Measurements from ENCODE around the gene KISS1. TPM values are rescaled to one million over a fixed set of nuclear protein-coding genes. Genes with fewer than 3 reads are reported as not detected.
A peak's percentile ranks its signal among the peaks of the same experiment; 100 is the strongest.

KISS1 gene
- total and polyA plus RNA-seq, 2 donors, result 0.90 to 4.3 TPM

DNA sequence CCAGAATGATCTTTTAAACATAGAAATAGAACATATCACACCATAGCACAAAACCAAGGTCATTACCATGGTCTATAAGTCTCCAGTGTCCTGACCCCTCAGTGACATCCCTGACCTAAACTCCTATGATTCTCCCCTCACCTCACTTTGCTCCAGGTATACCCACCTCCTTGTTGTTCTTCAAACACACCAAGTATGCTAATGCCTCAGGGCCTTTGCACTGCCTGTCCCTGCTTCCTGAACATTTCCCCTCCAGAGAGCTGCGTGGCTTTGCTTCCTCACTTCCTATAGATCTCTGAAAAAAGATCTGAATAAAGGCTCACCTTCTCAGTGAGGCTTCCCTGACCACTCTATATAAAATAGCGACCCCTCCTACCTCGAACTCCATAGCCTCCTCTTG lies 16.4 kb upstream of the KISS1 start:
- peaks cover 3 to 11% of the 10 kb centered on the region in 2 donors for H3K4me1 ChIP-seq (ENCODE audit: control insufficient read depth in 2 of 2, insufficient read depth in 2 of 2, low read length in 2 of 2)
- no peak for DNase-seq (ENCODE audit: low read depth in 6 of 9, low spot score in 9 of 9)

DNA sequence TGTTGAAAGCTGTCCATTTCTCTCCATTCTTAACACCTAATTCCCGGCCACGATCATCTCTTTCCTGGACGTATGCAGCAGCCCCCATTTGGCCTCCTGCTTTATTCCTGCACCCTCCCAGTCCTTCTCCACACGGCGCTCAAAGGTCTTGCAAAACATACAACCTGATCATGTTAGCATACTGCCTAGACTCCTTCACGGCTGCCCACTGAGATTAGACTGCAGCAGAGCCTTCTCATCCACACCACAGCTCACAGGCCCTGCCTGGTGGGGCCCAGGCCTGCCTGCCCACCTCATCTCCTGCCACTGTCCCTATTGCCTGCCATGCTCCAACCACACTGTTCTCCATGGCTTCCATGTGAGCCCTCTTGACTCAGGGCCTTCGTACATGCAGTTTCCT lies 14.8 kb upstream of the KISS1 start:
- DNase-seq (ENCODE audit: low read depth in 6 of 9, low spot score in 9 of 9), result no peak
- no peak overlapping the region for H3K27ac ChIP-seq (ENCODE audit: low read depth in 1 of 2, low read length in 1 of 2)
- H3K4me3 ChIP-seq (ENCODE audit: low read length in 2 of 2), result no peak overlapping the region
- 94% methylated on average over 7 of the region's 7 CpGs for WGBS
- H3K27me3 ChIP-seq (ENCODE audit: control insufficient read depth in 2 of 2, insufficient read depth in 1 of 2, low read length in 1 of 2), result peaks cover 0 to 17% of the 10 kb centered on the region in 2 donors
- H3K9me3 ChIP-seq (ENCODE audit: control insufficient read depth in 2 of 2, insufficient read depth in 1 of 2, low read length in 1 of 2), result peaks cover 0 to 6% of the 10 kb centered on the region in 2 donors
- peaks cover 3 to 15% of the 10 kb centered on the region in 2 donors for H3K4me1 ChIP-seq (ENCODE audit: control insufficient read depth in 2 of 2, insufficient read depth in 2 of 2, low read length in 2 of 2)
- H3K36me3 ChIP-seq (ENCODE audit: control insufficient read depth in 2 of 2, insufficient read depth in 2 of 2, low read length in 1 of 2), result no peaks in the 10 kb centered on the region

More for the DNA sequence above, 16.4 kb upstream of the KISS1 start:
- H3K36me3 ChIP-seq (ENCODE audit: control insufficient read depth in 2 of 2, insufficient read depth in 2 of 2, low read length in 1 of 2), result no peaks in the 10 kb centered on the region
- 96% methylated on average over 3 of the region's 3 CpGs for WGBS
- no peak overlapping the region for H3K27ac ChIP-seq (ENCODE audit: low read depth in 1 of 2, low read length in 1 of 2)
- H3K4me3 ChIP-seq (ENCODE audit: low read length in 2 of 2), result no peak overlapping the region
- peaks cover 0 to 10% of the 10 kb centered on the region in 2 donors for H3K27me3 ChIP-seq (ENCODE audit: control insufficient read depth in 2 of 2, insufficient read depth in 1 of 2, low read length in 1 of 2)
- peaks cover 0 to 6% of the 10 kb centered on the region in 2 donors for H3K9me3 ChIP-seq (ENCODE audit: control insufficient read depth in 2 of 2, insufficient read depth in 1 of 2, low read length in 1 of 2)

DNA sequence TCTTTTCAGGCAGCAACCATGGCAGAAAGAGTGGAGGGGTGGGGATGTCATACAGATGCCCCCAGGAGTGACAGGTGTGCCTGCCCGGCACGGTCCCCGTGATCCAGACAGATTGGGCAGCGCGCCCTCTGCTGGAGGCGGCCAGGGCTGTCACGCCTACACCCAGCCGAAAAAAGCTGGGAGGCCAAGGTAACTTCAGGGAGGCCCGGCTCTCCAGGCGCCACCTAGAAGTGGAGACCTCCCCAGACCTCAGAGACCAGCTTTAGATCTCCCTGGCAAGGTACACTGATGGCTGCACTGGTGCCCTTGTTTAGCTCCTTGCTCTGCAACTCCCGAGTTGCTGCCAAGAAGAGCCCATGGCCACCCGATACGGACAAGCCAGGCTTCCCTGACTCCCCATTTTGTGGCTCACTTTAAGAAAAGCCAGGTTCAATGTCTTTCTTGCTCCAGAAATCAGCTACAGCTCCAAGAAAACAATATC lies 10.9 kb upstream of the KISS1 start:
- DNase-seq (ENCODE audit: low read depth in 6 of 9, low spot score in 9 of 9), result peak in 6 of 9 donors; percentile 38 to 80 (median 65)
- peaks cover 0 to 3% of the 10 kb centered on the region in 2 donors for H3K9me3 ChIP-seq (ENCODE audit: control insufficient read depth in 2 of 2, insufficient read depth in 1 of 2, low read length in 1 of 2)
- H3K27me3 ChIP-seq (ENCODE audit: control insufficient read depth in 2 of 2, insufficient read depth in 1 of 2, low read length in 1 of 2), result peaks cover 3 to 26% of the 10 kb centered on the region in 2 donors
- WGBS, result 25% methylated on average over 13 of the region's 13 CpGs
- no peak overlapping the region for H3K4me3 ChIP-seq (ENCODE audit: low read length in 2 of 2)
- H3K4me1 ChIP-seq (ENCODE audit: control insufficient read depth in 2 of 2, insufficient read depth in 2 of 2, low read length in 2 of 2), result peaks cover 0 to 4% of the 10 kb centered on the region in 2 donors
- no peaks in the 10 kb centered on the region for H3K36me3 ChIP-seq (ENCODE audit: control insufficient read depth in 2 of 2, insufficient read depth in 2 of 2, low read length in 1 of 2)
- no peak overlapping the region for H3K27ac ChIP-seq (ENCODE audit: low read depth in 1 of 2, low read length in 1 of 2)

DNA sequence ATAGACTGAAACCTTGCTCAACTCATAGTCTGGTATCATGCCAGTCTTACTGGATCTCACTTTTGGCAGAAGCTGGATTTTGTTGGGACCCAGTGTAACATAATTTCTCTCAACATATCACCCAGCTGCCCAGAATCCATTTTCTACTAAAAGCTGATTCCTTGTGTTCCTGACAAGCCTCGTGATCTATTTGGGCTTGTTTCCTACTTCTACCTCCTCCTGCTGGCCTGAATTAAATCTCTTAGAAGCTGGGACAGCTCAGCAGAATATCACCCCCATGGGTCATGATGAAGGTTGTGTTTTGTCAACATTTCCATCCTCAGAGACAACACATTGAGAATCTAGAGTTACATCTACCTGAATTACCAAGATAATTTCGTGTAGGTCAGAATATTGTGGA lies 9.8 kb upstream of the KISS1 start:
- WGBS, result 81% methylated on average over 2 of the region's 2 CpGs
- Histone ChIP-seq H3K27ac (ENCODE audit: low read depth in 1 of 2, low read length in 1 of 2) (no peak overlapping the region), H3K36me3 (ENCODE audit: control insufficient read depth in 2 of 2, insufficient read depth in 2 of 2, low read length in 1 of 2) (no peaks in the 10 kb centered on the region), H3K4me3 (ENCODE audit: low read length in 2 of 2) (no peak overlapping the region), H3K9me3 (ENCODE audit: control insufficient read depth in 2 of 2, insufficient read depth in 1 of 2, low read length in 1 of 2) (peaks cover 0 to 3% of the 10 kb centered on the region in 2 donors), H3K27me3 (ENCODE audit: control insufficient read depth in 2 of 2, insufficient read depth in 1 of 2, low read length in 1 of 2) (peaks cover 3 to 26% of the 10 kb centered on the region in 2 donors), H3K4me1 (ENCODE audit: control insufficient read depth in 2 of 2, insufficient read depth in 2 of 2, low read length in 2 of 2) (peaks cover 0 to 4% of the 10 kb centered on the region in 2 donors)
- DNase-seq (ENCODE audit: low read depth in 6 of 9, low spot score in 9 of 9), result no peak

DNA sequence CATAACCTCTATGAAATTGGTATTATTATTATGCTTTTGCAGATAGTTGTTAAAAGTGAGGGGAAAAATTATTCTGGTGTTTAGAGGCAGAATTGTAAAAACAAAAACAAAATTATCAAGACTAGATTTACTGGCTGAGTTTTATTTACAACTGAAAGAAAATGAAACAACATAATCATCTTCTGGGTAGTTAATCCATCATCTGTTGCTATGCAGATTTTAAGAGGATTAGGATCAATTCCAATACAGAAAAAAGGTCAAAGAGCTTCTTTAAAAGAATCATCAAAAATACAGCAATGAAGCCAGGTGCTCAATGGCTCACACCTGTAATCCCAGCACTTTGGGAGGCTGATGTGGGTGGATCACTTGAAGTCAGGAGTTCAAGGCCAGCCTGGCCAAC lies 9.2 kb upstream of the KISS1 start:
- H3K36me3 ChIP-seq (ENCODE audit: control insufficient read depth in 2 of 2, insufficient read depth in 2 of 2, low read length in 1 of 2), result no peaks in the 10 kb centered on the region
- peaks cover 0 to 4% of the 10 kb centered on the region in 2 donors for H3K4me1 ChIP-seq (ENCODE audit: control insufficient read depth in 2 of 2, insufficient read depth in 2 of 2, low read length in 2 of 2)
- H3K27ac ChIP-seq (ENCODE audit: low read depth in 1 of 2, low read length in 1 of 2), result no peak overlapping the region
- no peak for DNase-seq (ENCODE audit: low read depth in 6 of 9, low spot score in 9 of 9)
- no peak overlapping the region for H3K4me3 ChIP-seq (ENCODE audit: low read length in 2 of 2)
- H3K27me3 ChIP-seq (ENCODE audit: control insufficient read depth in 2 of 2, insufficient read depth in 1 of 2, low read length in 1 of 2), result peaks cover 3 to 26% of the 10 kb centered on the region in 2 donors
- H3K9me3 ChIP-seq (ENCODE audit: control insufficient read depth in 2 of 2, insufficient read depth in 1 of 2, low read length in 1 of 2), result peaks cover 0 to 3% of the 10 kb centered on the region in 2 donors

DNA sequence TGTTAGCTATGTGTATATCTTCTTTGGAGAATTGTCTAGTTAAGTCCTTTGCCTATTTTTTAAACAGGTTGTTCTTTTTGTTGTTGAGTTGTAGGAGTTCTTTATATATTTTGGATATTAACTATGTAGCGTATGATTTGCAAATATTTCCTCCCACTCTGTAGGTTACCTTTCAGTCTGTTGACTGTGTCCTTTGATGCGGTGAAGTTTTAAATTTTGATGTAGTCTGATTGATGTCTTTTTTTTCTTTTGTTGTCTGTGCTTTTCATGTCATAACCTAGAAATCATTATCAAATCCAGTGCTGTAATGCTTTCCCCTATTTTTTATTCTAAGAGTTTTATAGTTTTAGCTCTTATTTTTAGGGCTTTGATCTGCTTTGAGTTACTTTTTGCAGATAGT lies 8.7 kb upstream of the KISS1 start:
- peak in 2 of 9 donors; percentile 33 to 73 for DNase-seq (ENCODE audit: low read depth in 6 of 9, low spot score in 9 of 9)
- Histone ChIP-seq H3K27ac (ENCODE audit: low read depth in 1 of 2, low read length in 1 of 2) (no peak overlapping the region), H3K4me3 (ENCODE audit: low read length in 2 of 2) (no peak overlapping the region), H3K4me1 (ENCODE audit: control insufficient read depth in 2 of 2, insufficient read depth in 2 of 2, low read length in 2 of 2) (peaks cover 0 to 4% of the 10 kb centered on the region in 2 donors), H3K9me3 (ENCODE audit: control insufficient read depth in 2 of 2, insufficient read depth in 1 of 2, low read length in 1 of 2) (peaks cover 0 to 3% of the 10 kb centered on the region in 2 donors), H3K36me3 (ENCODE audit: control insufficient read depth in 2 of 2, insufficient read depth in 2 of 2, low read length in 1 of 2) (no peaks in the 10 kb centered on the region), H3K27me3 (ENCODE audit: control insufficient read depth in 2 of 2, insufficient read depth in 1 of 2, low read length in 1 of 2) (peaks cover 3 to 26% of the 10 kb centered on the region in 2 donors)
- WGBS, result 31% methylated on average over 2 of the region's 2 CpGs

DNA sequence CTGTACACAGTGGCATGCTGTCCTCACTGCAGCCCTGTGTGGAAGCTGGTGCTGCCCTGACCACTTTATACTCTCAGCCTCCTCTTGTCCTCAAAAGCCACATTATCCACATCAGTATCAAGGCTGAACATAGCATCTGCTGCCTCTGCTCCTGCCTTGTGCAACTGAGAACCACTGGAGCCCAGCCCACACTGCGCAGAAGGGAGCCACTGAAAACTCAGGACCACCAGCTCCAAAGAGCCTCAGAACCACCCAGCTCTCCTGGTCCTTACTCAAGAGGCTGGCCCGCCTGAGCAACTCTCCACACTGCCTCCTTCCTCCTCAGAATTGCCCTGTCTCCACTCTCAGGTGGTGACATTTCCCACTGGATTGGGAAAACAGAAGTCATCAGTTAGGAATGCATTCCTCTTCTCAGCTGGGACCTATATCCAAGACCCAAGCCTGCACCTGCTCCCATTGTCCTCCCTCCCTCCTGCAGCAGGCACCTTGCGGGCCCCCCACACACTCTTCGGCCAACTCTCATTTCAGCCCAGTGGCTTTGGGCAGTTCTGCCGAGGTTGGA lies 7.0 kb upstream of the KISS1 start:
- H3K4me3 ChIP-seq (ENCODE audit: low read length in 2 of 2), result no peak overlapping the region
- H3K9me3 ChIP-seq (ENCODE audit: control insufficient read depth in 2 of 2, insufficient read depth in 1 of 2, low read length in 1 of 2), result peaks cover 0 to 3% of the 10 kb centered on the region in 2 donors
- no peaks in the 10 kb centered on the region for H3K36me3 ChIP-seq (ENCODE audit: control insufficient read depth in 2 of 2, insufficient read depth in 2 of 2, low read length in 1 of 2)
- H3K27me3 ChIP-seq (ENCODE audit: control insufficient read depth in 2 of 2, insufficient read depth in 1 of 2, low read length in 1 of 2), result peaks cover 3 to 28% of the 10 kb centered on the region in 2 donors
- WGBS, result 95% methylated on average over 5 of the region's 5 CpGs
- H3K4me1 ChIP-seq (ENCODE audit: control insufficient read depth in 2 of 2, insufficient read depth in 2 of 2, low read length in 2 of 2), result peaks cover 0 to 13% of the 10 kb centered on the region in 2 donors
- H3K27ac ChIP-seq (ENCODE audit: low read depth in 1 of 2, low read length in 1 of 2), result no peak overlapping the region
- DNase-seq (ENCODE audit: low read depth in 6 of 9, low spot score in 9 of 9), result no peak

DNA sequence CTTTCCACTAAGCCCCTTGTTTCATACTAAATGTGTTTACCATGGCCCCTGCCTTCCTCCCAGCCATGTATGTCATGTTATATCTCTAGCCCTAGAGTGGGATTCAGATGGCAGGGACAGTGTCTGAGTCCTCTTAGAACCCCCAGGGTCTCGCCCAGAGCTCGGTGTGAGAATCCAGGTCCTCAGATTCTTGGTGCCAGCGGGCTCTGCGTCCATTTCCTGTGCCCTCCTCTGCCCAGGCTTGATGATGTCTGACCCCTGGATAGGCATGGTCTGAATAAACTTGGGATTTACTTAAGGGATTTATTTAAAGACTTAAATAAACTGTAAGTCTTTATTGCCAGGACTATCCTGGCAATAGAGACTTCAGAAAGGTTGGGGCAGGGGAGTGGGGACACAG lies 6.2 kb upstream of the KISS1 start:
- no peak for DNase-seq (ENCODE audit: low read depth in 6 of 9, low spot score in 9 of 9)
- H3K27me3 ChIP-seq (ENCODE audit: control insufficient read depth in 2 of 2, insufficient read depth in 1 of 2, low read length in 1 of 2), result peaks cover 3 to 28% of the 10 kb centered on the region in 2 donors
- H3K4me1 ChIP-seq (ENCODE audit: control insufficient read depth in 2 of 2, insufficient read depth in 2 of 2, low read length in 2 of 2), result peaks cover 0 to 13% of the 10 kb centered on the region in 2 donors
- H3K4me3 ChIP-seq (ENCODE audit: low read length in 2 of 2), result no peak overlapping the region
- peaks cover 0 to 3% of the 10 kb centered on the region in 2 donors for H3K9me3 ChIP-seq (ENCODE audit: control insufficient read depth in 2 of 2, insufficient read depth in 1 of 2, low read length in 1 of 2)
- no peak overlapping the region for H3K27ac ChIP-seq (ENCODE audit: low read depth in 1 of 2, low read length in 1 of 2)
- 98% methylated on average over 4 of the region's 4 CpGs for WGBS
- H3K36me3 ChIP-seq (ENCODE audit: control insufficient read depth in 2 of 2, insufficient read depth in 2 of 2, low read length in 1 of 2), result no peaks in the 10 kb centered on the region

DNA sequence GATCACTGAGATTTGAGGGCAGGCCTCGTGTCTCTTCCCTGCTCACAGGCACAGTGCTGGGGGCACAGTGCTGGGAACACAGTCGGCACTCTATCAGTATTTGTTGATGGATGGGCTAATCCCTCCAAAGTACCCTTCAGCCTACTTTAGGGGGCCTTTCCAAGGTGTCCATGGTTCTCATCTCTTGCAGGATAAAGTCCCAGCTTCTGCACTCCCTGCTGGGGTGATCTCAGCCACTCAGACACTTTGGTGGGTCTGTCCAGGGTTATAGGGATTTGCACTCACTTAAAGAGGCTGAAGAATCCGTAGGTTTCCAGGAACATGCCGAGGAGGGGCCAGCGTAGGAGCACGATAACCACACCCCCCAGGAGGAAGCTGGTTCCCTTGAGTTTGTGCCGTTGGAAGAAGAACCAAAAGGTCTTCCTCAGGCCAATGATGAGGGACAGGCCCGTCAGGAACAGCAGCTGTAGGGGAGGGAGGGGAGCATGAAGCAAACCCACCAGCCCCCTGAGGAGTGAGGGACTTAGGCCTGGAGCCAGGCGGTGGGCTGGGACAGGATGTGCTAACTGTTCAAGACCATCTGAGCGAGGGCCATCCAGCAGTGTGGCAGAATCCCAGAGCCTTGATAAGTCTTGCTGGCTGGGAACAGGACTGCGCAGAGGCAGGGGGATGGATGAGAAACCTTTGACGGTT lies 5.2 kb upstream of the KISS1 start:
- 97% methylated on average over 12 of the region's 12 CpGs for WGBS
- no peak for DNase-seq (ENCODE audit: low read depth in 6 of 9, low spot score in 9 of 9)
- peaks cover 3 to 30% of the 10 kb centered on the region in 2 donors for H3K27me3 ChIP-seq (ENCODE audit: control insufficient read depth in 2 of 2, insufficient read depth in 1 of 2, low read length in 1 of 2)

More for the DNA sequence above, 5.2 kb upstream of the KISS1 start:
- Histone ChIP-seq H3K27ac (ENCODE audit: low read depth in 1 of 2, low read length in 1 of 2) (no peak overlapping the region), H3K4me3 (ENCODE audit: low read length in 2 of 2) (no peak overlapping the region), H3K9me3 (ENCODE audit: control insufficient read depth in 2 of 2, insufficient read depth in 1 of 2, low read length in 1 of 2) (peaks cover 0 to 3% of the 10 kb centered on the region in 2 donors), H3K4me1 (ENCODE audit: control insufficient read depth in 2 of 2, insufficient read depth in 2 of 2, low read length in 2 of 2) (peaks cover 0 to 12% of the 10 kb centered on the region in 2 donors), H3K36me3 (ENCODE audit: control insufficient read depth in 2 of 2, insufficient read depth in 2 of 2, low read length in 1 of 2) (no peaks in the 10 kb centered on the region)

Measured in thymus (tissue), 11 donors.